Hepatocyte (in vitro differentiated cells): ENCODE data around the gene CGB3.
"Not testable (repeated sequence)": the region's sequence is repeated elsewhere in the genome, so short reads cannot be mapped to it uniquely, and the experiment has no call there.

ENCODE experiments used
- EZH2 ChIP-seq: fragments of 200-600 bp; sonication (generic); IDR thresholded peaks from 2 replicates; pipeline ENCODE4 v1.6.1; 2016; ENCODE audit warnings: antibody characterized with exemption, mild to moderate bottlenecking, borderline replicate concordance
- EZH2phosphoT487 ChIP-seq: fragments of 200-600 bp; sonication (generic); IDR thresholded peaks from one replicate; pipeline ENCODE4 v1.6.1; 2018; ENCODE audit warnings: antibody characterized with exemption, mild to moderate bottlenecking, low read depth, moderate library complexity; ENCODE audit not compliant: unreplicated experiment, severe bottlenecking
- TF ChIP-seq, protein P1 (sequence below): fragments of 200-600 bp; sonication (generic); IDR thresholded peaks from 2 replicates; pipeline ENCODE4 v1.5.1; 2016; ENCODE audit warnings: antibody characterized with exemption, mild to moderate bottlenecking; ENCODE audit not compliant: poor library complexity

DNA sequence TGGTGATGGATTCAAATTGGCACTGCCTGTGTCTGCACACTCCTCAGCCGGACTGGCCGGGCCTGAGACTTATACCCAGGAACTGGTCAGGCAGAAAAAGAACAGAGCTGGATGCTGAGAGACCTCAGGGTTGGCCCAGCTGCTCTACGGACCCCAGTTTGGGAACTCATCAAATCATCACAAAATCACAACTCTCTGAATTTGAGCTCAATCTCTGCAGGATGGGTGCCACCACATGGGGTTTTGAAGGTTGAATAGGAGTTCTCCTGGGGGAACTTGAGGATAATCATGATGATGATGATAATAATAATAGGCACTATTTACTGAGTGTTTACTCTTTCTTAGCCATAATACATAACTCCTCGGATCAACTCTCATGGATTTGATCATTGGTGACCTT is 18.5 kb upstream of the CGB3 start:
- TF ChIP-seq, protein P1, sequence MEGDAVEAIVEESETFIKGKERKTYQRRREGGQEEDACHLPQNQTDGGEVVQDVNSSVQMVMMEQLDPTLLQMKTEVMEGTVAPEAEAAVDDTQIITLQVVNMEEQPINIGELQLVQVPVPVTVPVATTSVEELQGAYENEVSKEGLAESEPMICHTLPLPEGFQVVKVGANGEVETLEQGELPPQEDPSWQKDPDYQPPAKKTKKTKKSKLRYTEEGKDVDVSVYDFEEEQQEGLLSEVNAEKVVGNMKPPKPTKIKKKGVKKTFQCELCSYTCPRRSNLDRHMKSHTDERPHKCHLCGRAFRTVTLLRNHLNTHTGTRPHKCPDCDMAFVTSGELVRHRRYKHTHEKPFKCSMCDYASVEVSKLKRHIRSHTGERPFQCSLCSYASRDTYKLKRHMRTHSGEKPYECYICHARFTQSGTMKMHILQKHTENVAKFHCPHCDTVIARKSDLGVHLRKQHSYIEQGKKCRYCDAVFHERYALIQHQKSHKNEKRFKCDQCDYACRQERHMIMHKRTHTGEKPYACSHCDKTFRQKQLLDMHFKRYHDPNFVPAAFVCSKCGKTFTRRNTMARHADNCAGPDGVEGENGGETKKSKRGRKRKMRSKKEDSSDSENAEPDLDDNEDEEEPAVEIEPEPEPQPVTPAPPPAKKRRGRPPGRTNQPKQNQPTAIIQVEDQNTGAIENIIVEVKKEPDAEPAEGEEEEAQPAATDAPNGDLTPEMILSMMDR: not testable (repeated sequence)
- TF ChIP-seq EZH2, EZH2phosphoT487: not testable (repeated sequence)
